ENCODE measurements around the gene SDHB. TPM values are rescaled to one million over a fixed set of nuclear protein-coding genes. Genes with fewer than 3 reads are reported as not detected.
A peak's percentile ranks its signal among the peaks of the same experiment; 100 is the strongest.

The SDHB gene
- polyA plus RNA-seq, 3 donors = 116 to 275 (median 241) TPM

DNA sequence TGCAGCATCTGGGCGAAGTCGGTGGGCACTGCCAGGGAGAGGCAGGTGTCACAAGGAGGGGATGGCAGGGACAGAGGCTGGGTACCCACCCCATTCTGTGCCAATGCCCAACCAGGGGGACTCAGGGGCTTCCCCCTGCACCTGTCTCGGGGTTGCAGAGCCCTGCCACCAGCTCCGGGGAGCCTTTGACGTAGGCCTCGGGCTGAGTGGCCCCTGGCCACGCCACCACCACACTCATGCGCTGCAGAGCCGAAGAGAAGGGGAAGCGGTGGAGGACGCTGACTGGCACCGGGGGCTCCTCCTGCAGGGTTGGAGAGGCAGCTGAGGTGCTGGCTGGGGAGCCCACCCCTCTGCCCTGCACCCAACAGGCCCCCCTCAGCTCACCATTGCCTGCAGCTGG, 61.7 kb downstream of the SDHB start:
- no peak overlapping the region for H2AFZ ChIP-seq (ENCODE audit: insufficient read depth, low read depth, low read length, poor library complexity, severe bottlenecking)
- H3K9me3 ChIP-seq (replicated peaks in 1 of 2; ENCODE audit: control insufficient read depth in 1 of 2, insufficient read depth in 1 of 2, low read length in 2 of 2) = no peaks in the 10 kb centered on the region
- no peak for DNase-seq
- H4K20me1 ChIP-seq (ENCODE audit: insufficient read depth, low read length) = no peaks in the 10 kb centered on the region
- no peak overlapping the region for H3K4me3 Mint-ChIP-seq
- peaks cover 55 to 68% of the 10 kb centered on the region in 2 donors for H3K36me3 ChIP-seq (replicated peaks in 1 of 2; ENCODE audit: control insufficient read depth in 1 of 2, insufficient read depth in 2 of 2, low read length in 2 of 2)
- no peaks in the 10 kb centered on the region for H3K4me1 Mint-ChIP-seq
- H3K27ac Mint-ChIP-seq = peak overlapping the region in 1 of 7 donors; percentile 15
- TF ChIP-seq CTCF (IDR thresholded peaks at IDR 0.05) = no peak
- no peaks in the 10 kb centered on the region for H3K4me1 ChIP-seq (ENCODE audit: control insufficient read depth in 1 of 2, insufficient read depth in 2 of 2, low read length in 2 of 2)
- no peak overlapping the region for H3K4me2 ChIP-seq (replicated peaks; ENCODE audit: extremely low read depth, low read length, poor library complexity, severe bottlenecking)
- no peak overlapping the region for H3K27ac ChIP-seq (ENCODE audit: low read depth in 1 of 2, low read length in 2 of 2)
- no peaks in the 10 kb centered on the region for H3K79me2 ChIP-seq (ENCODE audit: insufficient read depth, low read length)
- no peak overlapping the region for H3K4me3 ChIP-seq (replicated peaks in 1 of 3; ENCODE audit: low read depth in 2 of 3, low read length in 3 of 3)
- peaks cover 52 to 83% of the 10 kb centered on the region in 2 donors for H3K36me3 Mint-ChIP-seq
- intact Hi-C loops (cut with micrococcal nuclease) = no loop called here
- 93% methylated on average over 3 of the region's 12 CpGs for WGBS (ENCODE audit: insufficient coverage)
- H3K27me3 ChIP-seq (ENCODE audit: control insufficient read depth in 2 of 2, insufficient read depth in 2 of 2, low read length in 2 of 2) = no peaks in the 10 kb centered on the region
- H3K9me3 Mint-ChIP-seq = peaks cover 0 to 1% (median 0%) of the 10 kb centered on the region in 7 donors
- H3K9ac ChIP-seq (ENCODE audit: insufficient read depth, low read length, poor library complexity, severe bottlenecking) = no peak overlapping the region
- no peaks in the 10 kb centered on the region for H3K27me3 Mint-ChIP-seq (ENCODE audit: low read depth in 3 of 3)

GRCh38 chr1:16991571-16991970, 62.3 kb downstream of the SDHB start:
- over 99% methylated on average over 12 of the region's 12 CpGs for WGBS (ENCODE audit: insufficient coverage)
- peaks cover 55 to 68% of the 10 kb centered on the region in 2 donors for H3K36me3 ChIP-seq (replicated peaks in 1 of 2; ENCODE audit: control insufficient read depth in 1 of 2, insufficient read depth in 2 of 2, low read length in 2 of 2)
- intact Hi-C loops (cut with micrococcal nuclease) = no loop called here

More at GRCh38 chr1:16991571-16991970, 62.3 kb downstream of the SDHB start:
- Histone ChIP-seq H3K27ac (ENCODE audit: low read depth in 1 of 2, low read length in 2 of 2) (no peak overlapping the region), H3K4me2 (replicated peaks; ENCODE audit: extremely low read depth, low read length, poor library complexity, severe bottlenecking) (no peak overlapping the region), H3K4me3 (replicated peaks in 1 of 3; ENCODE audit: low read depth in 2 of 3, low read length in 3 of 3) (no peak overlapping the region), H3K79me2 (ENCODE audit: insufficient read depth, low read length) (no peaks in the 10 kb centered on the region), H4K20me1 (ENCODE audit: insufficient read depth, low read length) (no peaks in the 10 kb centered on the region), H3K27me3 (ENCODE audit: control insufficient read depth in 2 of 2, insufficient read depth in 2 of 2, low read length in 2 of 2) (no peaks in the 10 kb centered on the region), H2AFZ (ENCODE audit: insufficient read depth, low read depth, low read length, poor library complexity, severe bottlenecking) (no peak overlapping the region), H3K9me3 (replicated peaks in 1 of 2; ENCODE audit: control insufficient read depth in 1 of 2, insufficient read depth in 1 of 2, low read length in 2 of 2) (no peaks in the 10 kb centered on the region), H3K9ac (ENCODE audit: insufficient read depth, low read length, poor library complexity, severe bottlenecking) (no peak overlapping the region), H3K4me1 (ENCODE audit: control insufficient read depth in 1 of 2, insufficient read depth in 2 of 2, low read length in 2 of 2) (no peaks in the 10 kb centered on the region)
- Mint-ChIP-seq H3K36me3 (peaks cover 51 to 83% of the 10 kb centered on the region in 2 donors), H3K27me3 (ENCODE audit: low read depth in 3 of 3) (no peaks in the 10 kb centered on the region), H3K27ac (no peak overlapping the region), H3K9me3 (peaks cover 0 to 1% (median 0%) of the 10 kb centered on the region in 7 donors), H3K4me3 (no peak overlapping the region), H3K4me1 (no peaks in the 10 kb centered on the region)
- no peak for DNase-seq
- no peak for TF ChIP-seq CTCF (IDR thresholded peaks at IDR 0.05)

All from CD14-positive monocyte (primary cell).